HL-60 (cell line): ENCODE measurements around the gene PTPRG.

Source experiments
- DNase-seq, 2 experiments: peaks; one replicate each; pipeline ENCODE4 v3.0.0-alpha.2; 2010 to 2020; ENCODE audit warnings: low read depth in 1 of 2, low spot score in 1 of 2
- H3K27ac ChIP-seq: fragments of 250-450 bp; sonication (Bioruptor Pico); replicated peaks from 2 replicates; pipeline ENCODE4 v1.5.1; 2020; ENCODE audit warnings: mild to moderate bottlenecking, moderate library complexity
- H3K27me3 ChIP-seq: fragments of 250-450 bp; sonication (Bioruptor Pico); 2 replicates; pipeline ENCODE4 v1.5.1; 2021; ENCODE audit warnings: mild to moderate bottlenecking, moderate library complexity; ENCODE audit not compliant: insufficient read depth, poor library complexity, severe bottlenecking
- H3K4me3 ChIP-seq: replicated peaks from 2 replicates; pipeline ENCODE4 v1.5.1; 2011; ENCODE audit warnings: mild to moderate bottlenecking, control low read depth, low read length; ENCODE audit not compliant: insufficient read depth
- CTCF ChIP-seq: IDR thresholded peaks from one replicate; pipeline ENCODE4 v1.5.1; 2011; ENCODE audit warnings: low read length, control low read depth, inconsistent platforms; ENCODE audit not compliant: insufficient read depth
- GABPA ChIP-seq: IDR thresholded peaks from 2 replicates; pipeline ENCODE4 v1.6.1; 2012; ENCODE audit warnings: low read depth
- POLR2AphosphoS5 ChIP-seq: IDR thresholded peaks from 2 replicates; pipeline ENCODE4 v1.6.1; 2012; ENCODE audit warnings: low read depth
- REST ChIP-seq: IDR thresholded peaks from 2 replicates; pipeline ENCODE4 v1.6.1; 2012; ENCODE audit warnings: low read depth; ENCODE audit not compliant: insufficient replicate concordance
- SPI1 ChIP-seq: IDR thresholded peaks from 2 replicates; pipeline ENCODE4 v1.6.1; 2012; ENCODE audit warnings: low read depth, mild to moderate bottlenecking, borderline replicate concordance

PTPRG gene

GRCh38 chr3:61863579-61863978, 302.2 kb downstream of the PTPRG start:
- DNase-seq, result no peak
- H3K27me3 ChIP-seq, result no peaks in the 10 kb centered on the region

GRCh38 chr3:61864886-61865285, 303.5 kb downstream of the PTPRG start:
- Histone ChIP-seq H3K27ac (no peak overlapping the region), H3K4me3 (no peak overlapping the region), H3K27me3 (no peaks in the 10 kb centered on the region)
- no peak for DNase-seq
- TF ChIP-seq REST (no peak), SPI1 (no peak), POLR2AphosphoS5 (no peak), CTCF (no peak)

More at GRCh38 chr3:61863579-61863978, 302.2 kb downstream of the PTPRG start:
- Histone ChIP-seq H3K4me3 (no peak overlapping the region), H3K27ac (no peak overlapping the region)
- TF ChIP-seq POLR2AphosphoS5 (no peak), SPI1 (no peak), REST (no peak), CTCF (no peak), GABPA (no peak)

GRCh38 chr3:61865466-61866152, 304.2 kb downstream of the PTPRG start:
- TF ChIP-seq CTCF (no peak), POLR2AphosphoS5 (no peak), SPI1 (no peak), REST (no peak), GABPA (no peak)
- no peak for DNase-seq
- Histone ChIP-seq H3K27me3 (no peaks in the 10 kb centered on the region), H3K27ac (no peak overlapping the region), H3K4me3 (no peak overlapping the region)
